GM12878 (cell line): ENCODE data around the gene TPI1. TPM values are rescaled to one million over a fixed set of nuclear protein-coding genes. Genes with fewer than 3 reads are reported as not detected.

ENCODE experiments used
- ATAC-seq: fragments of 200-7000 bp; cut with Tn5 transposase; 3 replicates; pipeline ENCODE4 v1.9.1; 2020; ENCODE audit warnings: mild to moderate bottlenecking, moderate library complexity
- BruUV-seq: library from RNA; stranded (reverse); fragments of 400-500 nt; replicated peaks from 2 replicates; lab custom pipeline; 2021; lab: Mats Ljungman, UMichigan
- CTCF ChIA-PET: fragments of 300-600 bp; sonication (Branson Sonifier 250); formaldehyde crosslinking; extraction: SDS; loops from one replicate; lab custom pipeline; 2021; ENCODE audit warnings: inconsistent platforms; lab: Yijun Ruan, JAX
- POLR2A ChIA-PET: fragments of 350-600 bp; formaldehyde crosslinking; extraction: SDS; loops from one replicate; lab custom pipeline; 2021; ENCODE audit warnings: inconsistent platforms; lab: Charles Lee
- RAD21 ChIA-PET: fragments of 300-600 bp; sonication (Branson Sonifier 250); formaldehyde crosslinking; loops from one replicate; lab custom pipeline; 2023; ENCODE audit warnings: antibody characterized with exemption; ENCODE audit not compliant: unreplicated experiment; lab: Charles Lee
- SMC1A ChIA-PET: fragments of 300-600 bp; sonication (Branson Sonifier 250); formaldehyde crosslinking; loops from one replicate; lab custom pipeline; 2023; ENCODE audit not compliant: unreplicated experiment, uncharacterized antibody; lab: Charles Lee
- DNase-seq: peaks from one replicate; pipeline ENCODE4 v3.0.0-alpha.2; 2011; ENCODE audit warnings: low read depth, low spot score
- FAIRE-seq: peaks from 3 replicates; lab custom pipeline; 2011; peaks lifted over from hg19 to GRCh38; lab: Jason Lieb, UNC
- H2AFZ ChIP-seq: 2 replicates; pipeline ENCODE4 v1.6.0; 2011; ENCODE audit warnings: low read depth, low read length, control low read depth; ENCODE audit not compliant: control insufficient read depth
- H3K27ac ChIP-seq: 2 replicates; pipeline ENCODE4 v1.5.1; 2011; ENCODE audit warnings: control low read depth; ENCODE audit not compliant: control insufficient read depth, insufficient read depth
- H3K27me3 ChIP-seq, 2 experiments: replicated peaks in 1 of 2; 2 replicates each; pipeline versions ENCODE4 v1.6.0 to v1.6.1; 2011; ENCODE audit warnings: low read length in 1 of 2; ENCODE audit not compliant: control insufficient read depth in 2 of 2, insufficient read depth in 2 of 2
- H3K36me3 ChIP-seq, 2 experiments: 2 replicates each; pipeline ENCODE4 v1.5.1; 2011; ENCODE audit warnings: low read length in 1 of 2; ENCODE audit not compliant: control insufficient read depth in 2 of 2, insufficient read depth in 2 of 2
- H3K4me1 ChIP-seq: 2 replicates; pipeline ENCODE4 v1.6.1; 2011; ENCODE audit warnings: mild to moderate bottlenecking, low read length, moderate library complexity, mixed read lengths; ENCODE audit not compliant: control insufficient read depth, insufficient read depth
- H3K4me2 ChIP-seq: 2 replicates; pipeline ENCODE4 v1.6.0; 2011; ENCODE audit warnings: control low read depth; ENCODE audit not compliant: control insufficient read depth, insufficient read depth
- H3K4me3 ChIP-seq: fragments of 200-600 bp; sonication (generic); 2 replicates; pipeline ENCODE4 v1.5.1; 2016
- H3K79me2 ChIP-seq: 2 replicates; pipeline ENCODE4 v1.6.0; 2011; ENCODE audit warnings: low read length; ENCODE audit not compliant: control insufficient read depth, insufficient read depth
- H3K9ac ChIP-seq: 2 replicates; pipeline ENCODE4 v1.8.0; 2011; ENCODE audit warnings: low read length, control low read depth, mixed read lengths; ENCODE audit not compliant: control insufficient read depth, insufficient read depth
- H3K9me3 ChIP-seq: replicated peaks from 3 replicates; pipeline ENCODE4 v1.5.1; 2011; ENCODE audit warnings: mild to moderate bottlenecking, low read length; ENCODE audit not compliant: control insufficient read depth, insufficient read depth
- H4K20me1 ChIP-seq: 2 replicates; pipeline ENCODE4 v1.6.0; 2011; ENCODE audit not compliant: control insufficient read depth, insufficient read depth
- CREB1 ChIP-seq: IDR thresholded peaks from 2 replicates; pipeline ENCODE4 v1.6.1; 2012; ENCODE audit warnings: low read depth, mild to moderate bottlenecking, inconsistent platforms
- EZH2 ChIP-seq: IDR thresholded peaks from 2 replicates; pipeline ENCODE4 v1.6.1; 2012; ENCODE audit warnings: low read depth, mild to moderate bottlenecking, control low read depth, inconsistent platforms, low read length, borderline replicate concordance; ENCODE audit not compliant: control insufficient read depth
- FOXK2 ChIP-seq: fragments of 450-650 bp; IDR thresholded peaks from 2 replicates; pipeline ENCODE4 v1.6.1; 2017; ENCODE audit warnings: mild to moderate bottlenecking, moderate library complexity
- GABPA ChIP-seq: IDR thresholded peaks from 2 replicates; pipeline ENCODE4 v1.6.1; 2014; ENCODE audit warnings: antibody characterized with exemption, low read depth, mild to moderate bottlenecking, inconsistent platforms
- HDAC6 ChIP-seq: fragments of 200-600 bp; sonication (generic); IDR thresholded peaks from one replicate; pipeline ENCODE4 v1.8.0; 2017; ENCODE audit warnings: antibody characterized with exemption; ENCODE audit not compliant: unreplicated experiment
- LARP7 ChIP-seq: fragments of 450-650 bp; IDR thresholded peaks from 2 replicates; pipeline ENCODE4 v1.6.1; 2017; ENCODE audit warnings: mild to moderate bottlenecking
- MLLT1 ChIP-seq: fragments of 450-650 bp; IDR thresholded peaks from 2 replicates; pipeline ENCODE4 v1.6.1; 2016; ENCODE audit warnings: mild to moderate bottlenecking
- NFYA ChIP-seq: IDR thresholded peaks from 2 replicates; pipeline ENCODE4 v1.6.1; 2011; ENCODE audit warnings: low read depth, mild to moderate bottlenecking, low read length, improper control_type of control experiment, borderline replicate concordance
- RAD51 ChIP-seq: fragments of 450-650 bp; IDR thresholded peaks from 2 replicates; pipeline ENCODE4 v1.6.1; 2016; ENCODE audit warnings: moderate library complexity, mild to moderate bottlenecking, inconsistent platforms
- REST ChIP-seq: IDR thresholded peaks from 2 replicates; pipeline ENCODE4 v1.6.1; 2012; ENCODE audit warnings: mild to moderate bottlenecking, low read depth, low read length
- SP1 ChIP-seq: IDR thresholded peaks from one replicate; pipeline ENCODE4 v1.6.1; 2011; ENCODE audit warnings: low read depth, low read length
- SPI1 ChIP-seq: IDR thresholded peaks from 2 replicates; pipeline ENCODE4 v1.6.1; 2011; ENCODE audit warnings: low read depth, mild to moderate bottlenecking, low read length, moderate library complexity, borderline replicate concordance; ENCODE audit not compliant: insufficient read depth
- TCF12 ChIP-seq: IDR thresholded peaks from 2 replicates; pipeline ENCODE4 v1.6.1; 2011; ENCODE audit warnings: low read depth, mild to moderate bottlenecking, low read length
- ZNF384 ChIP-seq: IDR thresholded peaks from 2 replicates; pipeline ENCODE4 v1.6.1; 2012; ENCODE audit warnings: low read depth, mild to moderate bottlenecking, low read length, improper control_type of control experiment, borderline replicate concordance
- WGBS: methylation state at CpG from one replicate; pipeline ENCODE4 v1.1.6; 2016; ENCODE audit warnings: low lambda C conversion rate; ENCODE audit not compliant: insufficient replicate concordance, insufficient coverage; ENCODE audit errors: missing lambda C conversion rate; 5-methylcytosine and 5-hydroxymethylcytosine counted together
- in situ Hi-C: fragments of 300-500 bp; cut with MboI; formaldehyde crosslinking; loops from 9 replicates; pipeline ENCODE4 v1.14.3; 2018; ENCODE audit warnings: mixed read lengths
- intact Hi-C: fragments of 100-400 bp; cut with micrococcal nuclease; formaldehyde crosslinking; loops from one replicate; pipeline ENCODE4 v1.14.2; 2022; ENCODE audit not compliant: unreplicated experiment
- polyA plus RNA-seq, 11 experiments: library from polyadenylated mRNA; depleted of rRNA in 4 of 11; unstranded in 6 of 11; stranded (reverse) in 5 of 11; fragments of >200 nt; fragmentation: Nextera tagmentation in 4 of 11; fragmentation: Illumina TruSeq in 1 of 11; extraction: Ambion mirVana in 4 of 11; extraction: Trizol in 1 of 11; gene quantifications; 1 replicate in 1 of 11; 2 replicates in 10 of 11; pipeline versions ENCODE4 v1.2.1 to v1.2.3, GENCODE V29; 2011 to 2016; ENCODE audit warnings: inconsistent platforms in 2 of 11, missing spikeins in 2 of 11, low read depth in 1 of 11
- total RNA-seq, 4 experiments: library from RNA; depleted of rRNA in 3 of 4; stranded (reverse); fragments of >200 nt in 3 of 4; fragmentation: Illumina TruSeq in 1 of 4; extraction: Trizol in 1 of 4; gene quantifications; 2 replicates each; pipeline versions ENCODE4 v1.2.1 to v1.2.3, GENCODE V29; 2013 to 2021
- TF ChIP-seq, protein P1 (sequence below): fragments of 450-650 bp; IDR thresholded peaks from 2 replicates; pipeline ENCODE4 v1.6.1; 2018; ENCODE audit warnings: borderline replicate concordance, mild to moderate bottlenecking; ENCODE audit not compliant: partially characterized antibody
- TF ChIP-seq, protein P2 (sequence below): fragments of 450-650 bp; IDR thresholded peaks from 2 replicates; pipeline ENCODE4 v1.6.1; 2016; ENCODE audit warnings: mild to moderate bottlenecking

Gene TPI1
- total and polyA plus RNA-seq, 10 of the 15 experiments (the other 5 are each of a cell fraction or from before 2014, with no cell fraction given) = 916 to 7,349 (median 1,677) TPM

- FAIRE-seq (no peak), ATAC-seq (no peak), DNase-seq (no peak)
- POLR2A ChIA-PET = interaction anchor here (5.0 to 8.9 kb wide), 2 partner anchors 13 to 18 kb away, joined by 52 to 84 read pairs; partner anchors contain the start of genes SPSB2 and TPI1
- Histone ChIP-seq H3K27me3 (no peaks in the 10 kb centered on the region), H2AFZ (no peak overlapping the region), H3K9me3 (no peaks in the 10 kb centered on the region), H3K79me2 (peaks cover 38% of the 10 kb centered on the region), H3K27ac (no peak overlapping the region), H3K9ac (no peak overlapping the region), H3K4me3 (no peak overlapping the region), H4K20me1 (no peaks in the 10 kb centered on the region), H3K36me3 (peaks cover 24 to 32% of the 10 kb centered on the region in 2 experiments), H3K4me1 (peaks cover 20% of the 10 kb centered on the region), H3K4me2 (no peak overlapping the region)
- WGBS = 77% methylated on average over 6 of the region's 6 CpGs
- BruUV-seq = no TSS peak
- RAD21 ChIA-PET = interaction anchor here (4.3 to 5.6 kb wide), 2 partner anchors 14 to 19 kb away, joined by 41 to 42 read pairs; partner anchors contain the start of genes SPSB2 and TPI1
- intact Hi-C loops (loop anchor here (5.0 kb wide), 1 partner anchor 167 kb away; the partner anchor contains the start of gene ZNF384), in situ Hi-C loops (no loop called here)
- SMC1A ChIA-PET = interaction anchor here (1.5 to 4.8 kb wide), 3 partner anchors 13 to 38 kb away, joined by 4 to 42 read pairs (median 26); partner anchors contain the start of genes SPSB2 and TPI1
- CTCF ChIA-PET = interaction anchor here (3.4 to 9.9 kb wide), 3 partner anchors 15 to 37 kb away, joined by 22 to 173 read pairs (median 72); partner anchors contain the start of genes SPSB2 and TPI1
- no peak for TF ChIP-seq NFYA
- no peak for TF ChIP-seq RAD51
- TF ChIP-seq LARP7 = no peak
- no peak for TF ChIP-seq FOXK2
- no peak for TF ChIP-seq CREB1
- no peak for TF ChIP-seq SP1
- no peak for TF ChIP-seq MLLT1
- no peak for TF ChIP-seq HDAC6
- TF ChIP-seq, protein P1, sequence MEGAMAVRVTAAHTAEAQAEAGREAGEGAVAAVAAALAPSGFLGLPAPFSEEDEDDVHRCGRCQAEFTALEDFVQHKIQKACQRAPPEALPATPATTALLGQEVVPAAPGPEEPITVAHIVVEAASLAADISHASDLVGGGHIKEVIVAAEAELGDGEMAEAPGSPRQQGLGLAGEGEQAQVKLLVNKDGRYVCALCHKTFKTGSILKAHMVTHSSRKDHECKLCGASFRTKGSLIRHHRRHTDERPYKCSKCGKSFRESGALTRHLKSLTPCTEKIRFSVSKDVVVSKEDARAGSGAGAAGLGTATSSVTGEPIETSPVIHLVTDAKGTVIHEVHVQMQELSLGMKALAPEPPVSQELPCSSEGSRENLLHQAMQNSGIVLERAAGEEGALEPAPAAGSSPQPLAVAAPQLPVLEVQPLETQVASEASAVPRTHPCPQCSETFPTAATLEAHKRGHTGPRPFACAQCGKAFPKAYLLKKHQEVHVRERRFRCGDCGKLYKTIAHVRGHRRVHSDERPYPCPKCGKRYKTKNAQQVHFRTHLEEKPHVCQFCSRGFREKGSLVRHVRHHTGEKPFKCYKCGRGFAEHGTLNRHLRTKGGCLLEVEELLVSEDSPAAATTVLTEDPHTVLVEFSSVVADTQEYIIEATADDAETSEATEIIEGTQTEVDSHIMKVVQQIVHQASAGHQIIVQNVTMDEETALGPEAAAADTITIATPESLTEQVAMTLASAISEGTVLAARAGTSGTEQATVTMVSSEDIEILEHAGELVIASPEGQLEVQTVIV = no peak
- TF ChIP-seq GABPA = no peak
- no peak for TF ChIP-seq TCF12
- no peak for TF ChIP-seq EZH2
- no peak for TF ChIP-seq REST
- no peak for TF ChIP-seq ZNF384
- TF ChIP-seq, protein P2, sequence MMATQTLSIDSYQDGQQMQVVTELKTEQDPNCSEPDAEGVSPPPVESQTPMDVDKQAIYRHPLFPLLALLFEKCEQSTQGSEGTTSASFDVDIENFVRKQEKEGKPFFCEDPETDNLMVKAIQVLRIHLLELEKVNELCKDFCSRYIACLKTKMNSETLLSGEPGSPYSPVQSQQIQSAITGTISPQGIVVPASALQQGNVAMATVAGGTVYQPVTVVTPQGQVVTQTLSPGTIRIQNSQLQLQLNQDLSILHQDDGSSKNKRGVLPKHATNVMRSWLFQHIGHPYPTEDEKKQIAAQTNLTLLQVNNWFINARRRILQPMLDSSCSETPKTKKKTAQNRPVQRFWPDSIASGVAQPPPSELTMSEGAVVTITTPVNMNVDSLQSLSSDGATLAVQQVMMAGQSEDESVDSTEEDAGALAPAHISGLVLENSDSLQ = no peak
- TF ChIP-seq SPI1 = no peak
These were observed 13.3 kb upstream of the TPI1 start for GRCh38 chr12:6854036-6854435.
